Kasumi-1 (cell line): ENCODE results near the gene EMC1.
"Not testable (repeated sequence)": the region's sequence is repeated elsewhere in the genome, so short reads cannot be mapped to it uniquely, and the experiment has no call there.

ENCODE experiments used
- DNase-seq, 2 experiments: peaks; one replicate each; lab custom pipeline; 2025; lab: John Stamatoyannopoulos, UW

EMC1 gene

GRCh38 chr1:19189270-19189669, 62.1 kb downstream of the EMC1 start:
- DNase-seq: no peak

- no peak for DNase-seq
Measured at GRCh38 chr1:19187852-19188251, 63.5 kb downstream of the EMC1 start.

GRCh38 chr1:19186001-19186400, 65.3 kb downstream of the EMC1 start:
- no peak for DNase-seq

GRCh38 chr1:19182223-19182622, 69.1 kb downstream of the EMC1 start:
- DNase-seq: no peak

GRCh38 chr1:19180265-19180657, 71.1 kb downstream of the EMC1 start:
- DNase-seq: not testable (repeated sequence)

GRCh38 chr1:19179597-19180264, 71.6 kb downstream of the EMC1 start:
- DNase-seq: peak; percentile 93 to 96

- no peak for DNase-seq
Measured at GRCh38 chr1:19178734-19179398, 72.5 kb downstream of the EMC1 start.

- DNase-seq: no peak
Measured at GRCh38 chr1:19177811-19178210, 73.5 kb downstream of the EMC1 start.

- DNase-seq: no peak
Measured at GRCh38 chr1:19169642-19170041, 81.7 kb downstream of the EMC1 start.

- no peak for DNase-seq
Measured at GRCh38 chr1:19167140-19167539, 84.2 kb downstream of the EMC1 start.

GRCh38 chr1:19166066-19166465, 85.3 kb downstream of the EMC1 start:
- DNase-seq: no peak
